SIG-M5 treated with dmso at 0.1 percent for 504 hours (cell line): Measurements from ENCODE around the gene PSMD7.
"Not testable (repeated sequence)": the region's sequence is repeated elsewhere in the genome, so short reads cannot be mapped to it uniquely, and the experiment has no call there.

Experiments
- DNase-seq: peaks from one replicate; lab custom pipeline; 2025; ENCODE audit not compliant: unreplicated experiment; lab: John Stamatoyannopoulos, UW

The PSMD7 gene

DNA sequence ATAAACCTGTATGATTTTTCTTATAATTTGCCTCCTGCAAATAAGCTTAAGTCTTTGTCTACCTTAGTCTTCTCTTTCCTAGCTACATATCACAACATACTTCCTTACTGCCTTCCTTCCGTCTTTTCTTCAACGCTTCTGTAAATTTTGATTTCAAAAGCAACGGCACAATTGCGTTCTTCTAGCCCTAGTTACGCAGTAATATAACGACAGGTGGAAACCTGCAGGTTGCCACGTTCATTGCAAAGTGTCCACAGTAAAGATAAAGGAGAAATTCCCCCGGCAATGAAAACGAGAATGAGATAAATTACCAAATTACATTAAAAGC, 546 bp upstream of the PSMD7 start:
- peak; percentile 76 for DNase-seq

DNA sequence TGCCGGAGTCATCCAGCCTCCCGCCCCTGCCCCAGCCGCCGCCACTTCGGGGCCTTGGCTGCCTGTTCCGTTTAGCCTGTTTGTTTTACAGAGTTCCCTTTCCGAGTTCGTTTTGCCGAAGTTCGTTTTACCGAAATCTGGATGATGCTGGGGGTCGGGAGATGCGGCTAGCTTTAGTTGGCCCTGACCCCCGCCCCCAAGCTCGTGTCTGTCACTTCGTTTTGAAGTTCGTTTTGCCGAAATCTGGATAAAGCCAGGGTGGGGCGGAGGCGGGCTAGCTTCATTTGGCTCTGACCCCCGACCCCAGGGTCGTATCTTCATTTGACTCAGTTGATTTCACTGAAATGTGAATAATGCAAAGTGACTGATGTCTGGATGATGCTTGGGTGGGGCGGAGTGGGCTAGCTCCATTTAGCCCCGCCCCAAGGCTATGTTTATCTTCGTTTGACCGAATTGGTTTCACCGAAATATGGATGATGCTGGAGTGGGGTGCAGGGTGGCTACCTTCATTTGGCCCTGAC, 591 bp downstream of the PSMD7 start:
- DNase-seq: peak; percentile 8

DNA sequence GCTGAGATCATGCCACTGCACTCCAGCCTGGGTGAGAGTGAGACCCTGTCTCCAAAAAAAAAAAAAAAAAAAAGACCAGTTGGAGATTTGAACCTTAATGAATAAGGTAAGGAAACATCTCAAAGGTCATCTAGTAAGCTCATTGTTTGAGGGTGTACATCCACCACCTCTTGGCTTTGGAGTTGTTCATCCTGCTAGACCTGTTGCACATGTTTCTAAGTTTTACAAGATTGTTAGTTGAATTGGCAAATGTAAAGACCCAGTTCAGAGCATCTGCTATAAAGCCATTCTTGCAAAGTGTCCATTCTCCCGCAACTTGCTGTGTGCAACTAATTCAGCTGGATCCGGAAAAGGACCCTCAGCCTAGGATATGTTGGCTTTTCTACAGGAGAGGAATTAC, 1.5 kb downstream of the PSMD7 start:
- DNase-seq: peak; percentile 44

DNA sequence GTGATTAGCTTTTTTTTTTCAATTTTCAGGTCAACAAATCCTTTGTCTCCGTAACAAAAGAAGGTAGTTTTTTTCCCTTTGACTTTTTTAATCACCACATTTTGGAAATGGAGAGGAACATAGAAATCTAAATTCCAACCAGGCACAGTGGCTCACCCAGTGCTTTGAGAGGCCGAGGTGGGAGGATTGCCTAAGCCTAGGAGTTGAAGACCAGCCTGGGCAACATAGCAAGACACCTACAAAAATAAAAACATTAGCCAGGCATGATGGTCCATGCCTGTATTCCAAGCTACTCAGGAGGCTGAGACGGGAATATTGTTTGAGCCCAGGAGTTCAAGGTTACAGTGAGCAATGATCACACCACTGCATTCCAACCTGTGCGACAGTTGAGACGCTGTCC, 5.7 kb downstream of the PSMD7 start:
- no peak for DNase-seq

DNA sequence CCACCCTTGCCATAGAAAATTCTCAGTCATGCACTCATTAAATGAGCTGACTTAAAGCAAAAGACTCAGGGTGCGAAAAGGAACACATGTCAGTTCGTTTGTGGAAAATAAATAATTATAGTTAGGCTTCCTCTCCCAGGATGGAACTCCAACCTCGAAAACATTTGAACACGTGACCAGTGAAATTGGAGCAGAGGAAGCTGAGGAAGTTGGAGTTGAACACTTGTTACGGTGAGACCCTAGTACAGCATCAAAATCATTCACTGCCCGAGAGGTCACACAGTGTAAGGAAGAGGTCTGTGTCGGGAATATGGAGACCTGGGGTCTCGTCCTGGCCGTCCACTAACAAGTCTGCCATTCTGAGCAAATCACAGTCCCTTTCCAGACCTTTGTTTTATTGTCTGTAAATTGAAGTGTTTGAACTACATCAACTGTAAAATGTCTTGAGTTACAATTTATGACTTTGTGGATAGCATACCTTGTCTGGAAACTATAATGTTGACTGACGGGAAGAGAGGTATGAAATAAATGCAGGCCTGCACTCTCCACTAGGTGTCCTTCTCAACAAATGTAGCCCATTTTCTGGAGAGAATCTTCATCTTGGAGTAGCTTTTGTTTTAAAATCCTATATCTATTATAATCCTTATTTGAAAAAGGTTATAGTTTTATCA, 7.7 kb downstream of the PSMD7 start:
- peak; percentile 38 for DNase-seq

DNA sequence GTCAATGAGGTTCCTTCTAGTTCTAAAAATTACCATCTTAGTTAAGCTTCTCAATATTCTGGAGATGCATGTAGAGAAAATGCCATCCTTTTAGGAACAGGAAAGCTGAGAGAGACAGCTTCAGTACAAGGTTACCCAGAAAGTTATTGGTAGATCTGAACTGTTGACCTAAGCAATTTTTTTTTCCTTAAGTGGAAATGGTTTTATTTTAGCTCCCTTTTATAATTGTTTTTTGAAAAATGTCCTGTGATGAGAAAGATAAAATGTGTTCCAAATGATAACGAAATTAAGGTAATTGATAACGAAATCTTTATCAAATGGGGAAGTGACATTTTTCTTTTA, 8.2 kb downstream of the PSMD7 start:
- DNase-seq: no peak

DNA sequence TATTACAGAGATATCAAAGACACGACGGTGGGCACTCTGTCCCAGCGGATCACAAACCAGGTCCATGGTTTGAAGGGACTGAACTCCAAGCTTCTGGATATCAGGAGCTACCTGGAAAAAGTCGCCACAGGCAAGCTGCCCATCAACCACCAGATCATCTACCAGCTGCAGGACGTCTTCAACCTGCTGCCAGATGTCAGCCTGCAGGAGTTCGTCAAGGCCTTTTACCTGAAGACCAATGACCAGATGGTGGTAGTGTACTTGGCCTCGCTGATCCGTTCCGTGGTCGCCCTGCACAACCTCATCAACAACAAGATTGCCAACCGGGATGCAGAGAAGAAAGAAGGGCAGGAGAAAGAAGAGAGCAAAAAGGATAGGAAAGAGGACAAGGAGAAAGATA, 8.7 kb downstream of the PSMD7 start:
- no peak for DNase-seq

DNA sequence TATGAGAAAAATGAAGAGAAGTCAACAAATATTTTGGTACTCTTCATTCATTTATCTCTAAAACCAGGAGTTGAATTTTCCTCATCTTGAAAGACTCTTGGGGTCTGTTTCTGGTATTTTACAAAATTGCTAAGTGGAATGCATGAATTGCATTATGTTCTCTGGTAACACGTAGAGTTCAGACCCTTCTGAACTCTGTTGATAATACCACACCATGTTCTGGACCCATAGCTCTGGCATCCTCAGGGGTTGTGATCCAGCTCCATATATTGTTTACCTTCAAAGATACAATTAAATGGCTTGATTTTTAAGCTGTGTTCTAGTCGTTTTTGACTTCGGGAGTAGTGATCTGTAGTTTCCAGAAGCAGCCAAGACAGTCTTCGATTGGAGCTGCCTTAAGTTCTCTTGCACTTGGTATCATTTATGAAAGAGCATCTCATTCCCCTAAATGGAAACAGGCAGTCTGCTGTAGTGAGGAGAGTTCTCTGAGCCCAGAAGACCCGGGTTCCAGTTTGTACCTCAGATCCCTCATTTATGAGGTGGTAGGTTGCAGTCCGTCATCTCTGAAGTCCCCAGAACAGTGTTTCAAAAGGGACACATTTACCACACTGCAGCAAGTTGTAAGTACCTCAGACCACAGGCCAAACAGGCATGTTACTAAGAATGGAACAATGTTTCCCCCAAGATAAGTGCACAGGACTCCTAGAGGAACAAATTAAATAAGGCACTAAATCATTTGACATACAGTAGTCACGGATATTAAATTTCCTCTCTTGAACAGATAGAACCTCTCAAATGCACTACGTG, 9.6 kb downstream of the PSMD7 start:
- DNase-seq: no peak

DNA sequence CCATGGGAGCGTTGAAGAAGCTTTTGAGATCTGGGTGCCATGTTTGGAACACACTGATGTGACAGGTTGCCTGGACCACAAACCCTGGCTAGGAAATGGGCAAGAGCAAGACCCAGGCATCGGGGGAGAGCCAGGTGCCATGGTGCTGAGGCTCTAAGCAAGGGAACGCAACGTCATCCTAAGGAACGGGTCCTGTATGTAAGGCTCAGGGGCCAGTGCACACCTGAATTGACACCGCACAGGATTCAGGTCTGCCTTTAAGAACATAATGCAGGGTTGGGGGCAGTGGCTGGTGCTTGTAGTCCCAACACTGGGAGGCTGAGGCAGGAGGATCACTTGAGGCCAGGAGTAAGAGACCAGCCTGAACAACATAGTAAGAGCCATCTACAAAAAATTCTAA, 10.8 kb downstream of the PSMD7 start:
- no peak for DNase-seq

DNA sequence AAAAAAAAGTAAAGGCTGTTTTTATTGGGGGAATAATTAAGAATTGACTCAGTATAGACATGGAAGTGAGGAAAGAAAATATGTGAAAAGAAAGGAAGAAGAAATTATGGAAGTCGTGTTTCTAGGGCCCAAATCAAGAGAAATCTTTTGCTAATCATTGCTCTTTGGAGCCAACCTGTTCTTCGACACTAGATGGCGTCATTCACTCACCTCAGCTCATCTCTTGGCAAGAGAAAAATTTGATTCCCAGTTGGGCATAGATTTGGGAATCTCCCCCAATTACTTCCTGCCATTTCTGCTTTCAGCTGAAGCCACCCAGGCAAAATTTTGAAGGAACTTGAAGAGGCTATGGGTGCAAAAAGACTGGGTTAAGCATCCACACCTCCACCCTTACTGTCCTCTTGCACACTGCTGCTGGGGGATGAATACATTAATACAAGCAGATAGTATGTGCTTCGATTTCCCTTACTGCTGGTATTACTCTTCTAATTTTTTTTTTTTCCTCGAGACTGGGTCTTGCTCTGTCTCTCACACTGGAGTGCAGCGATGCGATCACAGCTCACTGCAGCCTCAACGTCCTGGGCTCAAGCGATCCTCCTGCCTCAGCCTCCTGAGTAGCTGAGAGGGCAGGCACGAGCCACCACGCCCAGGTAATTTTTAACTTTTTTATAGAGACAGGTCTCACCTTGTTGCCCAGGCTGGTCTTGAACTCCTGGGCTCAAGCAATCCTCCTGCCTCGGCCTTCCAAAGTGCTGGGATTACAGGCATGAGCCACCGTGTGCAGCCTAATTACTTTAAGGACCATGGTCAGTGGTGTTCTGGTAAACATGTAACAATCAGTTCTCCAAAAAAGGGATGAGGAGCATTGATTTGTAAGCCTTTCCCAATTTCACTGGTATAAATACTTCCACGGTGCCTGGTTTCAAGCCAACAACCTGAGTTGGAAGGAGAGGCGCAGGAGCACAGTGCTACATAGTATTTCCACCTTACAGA, 13.5 kb downstream of the PSMD7 start:
- DNase-seq: peak; percentile 58

DNA sequence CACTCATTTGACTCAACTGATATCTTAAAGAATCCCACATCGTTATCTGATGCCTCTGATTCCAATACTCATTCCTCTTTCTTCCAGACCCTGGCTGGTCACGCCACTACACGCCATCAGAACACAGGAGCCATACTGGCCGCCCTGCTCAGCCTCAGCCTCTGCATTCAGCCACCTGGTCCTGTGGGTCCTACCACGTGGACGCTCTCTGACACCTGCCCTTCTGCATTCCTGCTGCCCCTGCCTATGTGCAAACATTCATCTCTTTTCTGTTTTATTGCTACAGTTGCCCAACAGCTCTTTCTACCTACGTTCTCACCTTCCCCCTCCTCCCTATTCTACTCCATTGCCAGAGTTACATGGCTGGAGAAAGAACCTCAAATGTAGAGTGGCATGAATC, 18.4 kb downstream of the PSMD7 start:
- no peak for DNase-seq

DNA sequence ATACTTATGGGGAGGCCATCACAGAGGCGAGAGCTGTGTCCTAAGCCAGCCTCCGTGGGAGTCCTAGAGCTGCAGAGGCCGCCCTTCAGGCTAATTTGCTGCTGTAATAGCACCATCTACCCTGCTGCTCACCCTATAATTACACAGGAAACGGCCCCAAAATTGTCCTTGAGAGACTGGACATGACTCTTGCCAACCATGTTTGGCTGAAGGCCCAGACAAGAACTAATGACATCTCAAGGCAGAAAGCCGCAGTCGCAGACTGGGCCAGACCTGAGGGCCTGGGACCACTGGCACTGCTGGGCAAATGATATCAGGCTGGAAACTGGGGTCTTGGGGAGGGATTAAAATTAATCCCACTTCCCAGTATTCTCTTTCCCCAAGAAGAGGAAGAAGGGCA, 24.1 kb downstream of the PSMD7 start:
- DNase-seq: no peak

DNA sequence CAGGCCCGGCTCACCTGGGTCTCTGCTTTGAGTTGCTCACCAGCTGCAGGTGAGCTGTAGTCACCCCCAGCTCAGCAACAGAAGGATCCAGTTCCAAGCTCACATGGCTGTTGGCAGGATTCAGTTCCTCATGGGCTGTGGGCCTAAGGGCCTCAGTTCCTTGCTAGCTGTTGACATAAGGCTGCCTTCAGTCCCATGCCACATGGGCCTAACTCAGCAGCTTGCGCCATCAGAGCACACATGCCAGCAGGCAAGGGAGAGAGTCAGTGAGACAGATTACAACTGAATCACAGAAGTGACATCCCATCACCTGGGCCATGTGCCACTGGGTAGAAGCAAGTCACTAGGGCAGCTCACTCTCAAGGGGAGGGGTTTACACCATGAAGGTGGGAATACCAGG, 24.7 kb downstream of the PSMD7 start:
- DNase-seq: peak; percentile 56

DNA sequence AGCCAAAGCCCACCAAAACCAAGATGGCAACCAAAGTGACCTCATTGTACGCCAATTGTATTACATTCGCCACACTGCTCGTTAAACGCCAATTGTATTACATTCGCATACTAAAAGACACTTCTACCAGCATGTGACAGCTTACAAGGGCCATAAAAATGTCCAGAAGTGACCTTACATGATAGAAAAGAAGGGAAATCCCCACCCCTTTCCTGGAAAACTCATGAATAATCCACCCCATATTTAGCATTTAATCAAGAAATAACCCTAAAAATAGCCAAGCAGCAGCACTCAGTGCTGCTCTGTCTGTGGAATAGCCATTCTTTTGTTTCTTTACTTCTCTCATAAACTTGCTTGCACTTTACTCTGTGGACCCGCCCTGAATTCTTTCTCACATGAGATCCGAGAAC, 25.7 kb downstream of the PSMD7 start:
- DNase-seq: no peak

DNA sequence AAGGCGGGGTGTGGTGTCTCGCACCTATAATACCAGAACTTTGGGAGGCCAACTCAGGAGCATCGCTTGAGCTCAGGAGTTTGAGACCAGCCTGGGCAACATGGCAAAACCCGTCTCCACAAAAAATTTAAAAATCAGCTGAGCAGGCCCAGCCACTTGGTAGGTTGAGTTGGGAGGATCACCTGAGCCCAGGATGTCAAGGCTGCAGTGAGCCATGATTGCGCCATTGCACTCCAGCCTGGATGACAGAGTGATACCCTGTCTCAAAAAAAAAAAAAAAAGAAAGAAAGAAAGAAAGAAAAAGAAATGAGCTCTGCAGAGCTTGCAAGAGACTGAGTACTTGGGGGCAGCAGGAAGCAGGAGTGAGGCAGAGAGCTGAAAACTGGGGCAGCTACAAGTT, 28.2 kb downstream of the PSMD7 start:
- not testable (repeated sequence) for DNase-seq

DNA sequence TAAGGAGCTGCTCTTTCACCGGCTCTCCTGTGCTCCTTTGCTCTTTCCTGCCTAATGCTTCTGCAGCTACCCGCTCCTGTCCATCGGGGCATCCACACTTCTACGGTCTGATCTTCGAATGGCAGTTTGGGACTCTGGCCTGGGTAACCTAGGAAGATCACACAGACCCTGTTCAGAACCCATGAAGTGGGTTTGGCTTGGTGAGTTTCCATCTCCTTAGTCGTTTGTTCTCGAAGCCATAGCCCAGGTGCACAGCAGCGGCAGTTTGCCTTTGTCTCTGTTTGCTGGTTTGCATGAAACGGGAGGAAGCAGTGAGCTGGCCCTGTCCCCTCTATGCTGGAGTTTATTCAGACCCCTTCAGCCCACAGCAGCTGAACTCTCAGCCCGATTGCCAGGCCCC, 29.0 kb downstream of the PSMD7 start:
- DNase-seq: no peak

DNA sequence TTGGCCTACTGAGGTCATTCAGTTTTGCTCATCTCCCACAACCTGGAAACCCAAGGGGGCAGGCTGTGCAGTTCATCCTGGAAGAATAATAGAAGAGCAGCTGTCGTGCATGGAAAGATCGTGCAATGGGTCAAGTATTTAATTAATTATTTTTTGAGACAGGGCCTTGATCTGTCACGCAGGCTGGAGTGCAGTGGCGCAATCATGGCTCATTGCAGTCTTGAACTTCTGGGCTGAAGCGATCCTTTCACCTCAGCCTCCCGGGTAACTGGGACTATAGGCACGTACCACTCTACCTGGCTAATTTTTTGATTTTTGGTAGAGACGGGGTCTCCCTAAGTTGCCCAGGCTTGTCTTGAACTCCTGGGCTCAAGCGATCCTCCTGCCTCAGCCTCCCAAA, 31.7 kb downstream of the PSMD7 start:
- not testable (repeated sequence) for DNase-seq

DNA sequence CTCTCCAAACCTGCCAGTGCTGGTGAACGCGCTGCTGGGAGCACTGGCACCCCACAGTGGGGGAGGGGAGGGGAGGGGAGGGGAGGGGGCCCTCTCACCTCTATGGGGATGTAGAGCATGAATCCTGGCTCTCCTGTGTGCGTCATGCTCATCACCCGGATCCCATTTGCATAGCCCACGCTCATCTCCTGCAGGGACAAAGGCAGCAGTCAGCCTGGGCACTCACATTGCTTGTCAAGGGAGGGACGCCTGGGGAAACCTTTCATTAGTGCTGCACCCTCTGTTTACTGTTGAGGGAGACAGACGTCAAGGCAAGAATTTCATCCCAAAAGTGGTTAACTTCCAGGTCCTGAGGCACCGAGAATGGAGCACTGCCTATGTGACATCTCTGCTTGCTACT, 35.9 kb downstream of the PSMD7 start:
- DNase-seq: not testable (repeated sequence)

DNA sequence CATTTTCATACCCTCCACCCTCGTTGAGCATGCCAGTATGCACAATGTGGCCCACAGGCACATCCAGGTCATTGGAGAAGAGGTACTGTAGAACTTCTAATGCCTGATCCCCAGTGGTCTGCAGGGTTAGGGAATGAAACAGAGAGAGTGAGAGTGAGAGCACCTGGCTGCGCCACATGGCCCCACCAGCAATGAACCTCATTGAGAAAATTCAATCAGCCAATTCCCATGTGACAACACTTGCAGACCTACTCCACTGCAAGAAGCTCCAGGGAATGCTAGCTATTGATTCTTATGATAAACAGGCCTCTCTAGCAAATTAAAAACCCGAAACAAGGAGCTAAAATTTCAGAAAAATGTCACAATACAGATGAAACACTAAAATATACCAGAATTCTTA, 40.9 kb downstream of the PSMD7 start:
- DNase-seq: not testable (repeated sequence)

DNA sequence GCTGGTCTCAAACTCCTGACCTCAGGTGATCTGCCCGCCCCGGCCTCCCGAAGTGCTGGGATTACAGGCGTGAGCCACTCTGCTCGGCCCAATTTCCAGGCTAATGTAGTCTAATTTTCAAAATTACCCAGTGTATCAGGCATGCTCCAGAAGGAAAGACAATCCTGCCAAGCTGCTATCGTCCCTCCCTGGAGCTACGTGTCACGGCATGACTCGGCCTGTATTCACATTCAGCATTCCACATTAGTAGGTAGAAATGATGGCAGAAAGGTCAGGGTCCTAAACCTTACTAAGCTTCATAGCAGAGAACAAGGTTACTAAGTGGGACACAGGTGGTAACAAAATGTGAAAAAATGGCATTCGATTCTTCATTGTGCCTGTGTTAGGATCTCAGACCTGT, 42.6 kb downstream of the PSMD7 start:
- not testable (repeated sequence) for DNase-seq

DNA sequence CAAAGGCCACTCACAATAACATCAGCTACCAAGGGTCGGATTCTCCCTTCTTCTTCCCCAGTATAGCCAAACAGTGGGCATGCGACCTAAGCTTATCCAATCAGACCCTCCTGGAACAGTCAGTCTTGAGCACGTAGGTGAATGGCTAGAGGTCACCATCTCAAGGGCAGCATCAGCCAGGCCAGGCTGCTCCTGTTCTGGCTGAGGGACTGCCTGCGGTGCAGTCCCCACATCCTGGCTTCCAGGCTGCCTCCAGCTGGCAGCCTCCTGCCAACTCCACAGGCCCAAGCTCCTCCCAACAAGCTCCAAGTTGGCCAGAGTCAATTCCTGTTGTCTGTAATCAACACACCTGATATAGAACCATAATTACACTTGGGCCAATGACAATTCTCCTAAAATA, 56.4 kb downstream of the PSMD7 start:
- DNase-seq: not testable (repeated sequence)
